ENCODE measurements around the gene RNASEH1. TPM values are rescaled to one million over a fixed set of nuclear protein-coding genes. Genes with fewer than 3 reads are reported as not detected.

Gene RNASEH1, protein sequence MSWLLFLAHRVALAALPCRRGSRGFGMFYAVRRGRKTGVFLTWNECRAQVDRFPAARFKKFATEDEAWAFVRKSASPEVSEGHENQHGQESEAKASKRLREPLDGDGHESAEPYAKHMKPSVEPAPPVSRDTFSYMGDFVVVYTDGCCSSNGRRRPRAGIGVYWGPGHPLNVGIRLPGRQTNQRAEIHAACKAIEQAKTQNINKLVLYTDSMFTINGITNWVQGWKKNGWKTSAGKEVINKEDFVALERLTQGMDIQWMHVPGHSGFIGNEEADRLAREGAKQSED
- total RNA-seq = 14.9 TPM

DNA sequence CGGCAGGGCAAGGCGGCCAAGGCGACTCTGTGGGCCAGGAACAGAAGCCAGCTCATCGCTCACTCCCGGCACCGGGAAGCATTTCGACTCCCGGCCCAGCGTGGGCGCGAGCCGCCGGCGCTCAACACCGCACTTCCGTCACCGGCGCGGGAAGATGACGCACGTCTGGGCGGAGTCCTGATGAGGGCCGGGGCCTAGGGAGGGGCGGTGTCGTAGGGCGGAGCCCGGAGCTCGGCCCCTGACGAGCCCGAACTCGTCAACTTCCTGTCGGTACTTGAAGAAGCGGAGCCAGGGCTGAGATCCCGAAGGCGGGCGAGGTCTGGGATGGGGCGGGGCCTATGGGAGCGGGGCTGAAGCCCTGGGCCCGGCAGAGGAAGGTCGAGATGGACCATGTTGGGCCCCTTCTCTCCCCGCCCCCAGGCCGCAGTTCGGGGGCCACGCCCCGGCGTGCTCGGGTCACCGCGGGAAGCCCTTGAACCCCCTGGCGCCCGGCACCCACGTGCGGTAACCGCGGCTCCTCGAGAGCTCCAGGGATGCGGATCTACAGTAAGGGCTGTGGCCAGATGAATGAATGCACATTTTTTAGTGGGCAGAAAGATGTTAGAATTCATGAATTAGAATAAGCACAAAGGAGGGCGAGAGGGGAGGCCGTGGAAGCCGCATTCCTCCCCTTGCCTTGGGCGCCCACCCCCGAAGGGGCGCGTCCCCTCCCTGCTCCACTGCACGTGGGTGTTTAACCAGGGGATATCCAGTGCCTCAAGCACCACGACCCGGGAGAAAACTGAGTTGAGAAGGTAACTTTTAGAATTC is at the start of gene RNASEH1:
RNASEH1 (minus strand) TSS at position 129 of the 810 bp plus-strand sequence; CDS start at position 56, 73 bp downstream.
- DNase-seq (ENCODE audit: low spot score) = peak; percentile 98

DNA sequence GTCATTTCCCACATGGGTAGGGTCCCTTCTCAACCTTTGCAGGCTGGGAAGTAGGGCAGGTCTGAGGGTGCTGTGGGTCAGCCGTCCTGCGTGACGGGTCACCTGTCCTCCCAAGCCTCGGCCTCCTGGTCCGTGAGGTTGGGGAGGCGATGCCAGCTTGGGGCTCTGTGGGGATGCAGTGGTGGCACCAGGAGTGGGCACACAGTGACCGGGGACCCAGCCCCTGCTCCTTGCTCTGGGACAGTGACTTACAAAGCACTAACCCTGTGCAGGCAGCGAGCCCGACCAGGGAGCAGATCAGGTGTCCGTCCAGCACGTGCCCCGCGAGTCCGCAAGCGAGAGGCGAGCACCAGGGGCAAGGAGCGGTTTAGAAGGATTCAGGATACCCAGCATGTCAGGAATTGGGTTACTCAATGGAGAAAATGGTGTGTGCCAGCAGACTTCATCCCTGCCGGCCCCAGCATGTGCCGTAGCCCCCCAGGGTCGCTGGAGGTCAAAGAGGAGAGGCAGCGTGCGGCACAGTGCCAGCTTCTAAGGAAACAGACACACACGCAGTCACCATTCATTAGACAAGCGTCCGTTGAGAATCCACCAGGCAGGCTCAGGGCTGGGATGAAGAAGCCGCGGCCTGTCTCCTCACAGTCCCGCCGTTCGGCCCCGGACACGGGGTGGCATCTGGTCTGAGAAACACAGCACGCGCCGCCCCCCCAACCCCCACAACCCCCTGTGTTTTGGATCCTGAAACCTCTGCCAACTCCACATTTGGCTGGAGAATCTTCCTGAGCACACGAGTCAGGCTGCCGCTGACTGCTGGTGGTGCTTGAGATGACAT is 48.5 kb upstream of the RNASEH1 start:
- no peak for DNase-seq (ENCODE audit: low spot score)

DNA sequence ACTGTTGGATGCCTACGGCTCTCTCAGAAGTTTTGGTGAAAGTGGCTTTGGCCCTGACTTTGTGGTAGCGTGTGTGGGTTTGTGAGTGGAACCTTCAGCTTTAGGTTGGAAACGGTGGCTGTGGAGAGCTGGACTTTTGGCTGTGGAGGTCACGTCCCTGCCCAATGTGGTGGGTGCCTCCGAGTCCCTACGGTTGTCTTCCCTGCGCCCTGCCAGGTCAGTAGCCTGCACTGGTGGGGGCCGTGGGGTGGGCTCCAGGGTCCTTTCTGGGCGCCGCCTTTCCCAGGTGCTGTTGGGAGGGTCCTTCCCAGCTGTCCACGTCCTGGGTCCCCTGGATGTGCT is 47.9 kb upstream of the RNASEH1 start:
- no peak for DNase-seq (ENCODE audit: low spot score)

DNA sequence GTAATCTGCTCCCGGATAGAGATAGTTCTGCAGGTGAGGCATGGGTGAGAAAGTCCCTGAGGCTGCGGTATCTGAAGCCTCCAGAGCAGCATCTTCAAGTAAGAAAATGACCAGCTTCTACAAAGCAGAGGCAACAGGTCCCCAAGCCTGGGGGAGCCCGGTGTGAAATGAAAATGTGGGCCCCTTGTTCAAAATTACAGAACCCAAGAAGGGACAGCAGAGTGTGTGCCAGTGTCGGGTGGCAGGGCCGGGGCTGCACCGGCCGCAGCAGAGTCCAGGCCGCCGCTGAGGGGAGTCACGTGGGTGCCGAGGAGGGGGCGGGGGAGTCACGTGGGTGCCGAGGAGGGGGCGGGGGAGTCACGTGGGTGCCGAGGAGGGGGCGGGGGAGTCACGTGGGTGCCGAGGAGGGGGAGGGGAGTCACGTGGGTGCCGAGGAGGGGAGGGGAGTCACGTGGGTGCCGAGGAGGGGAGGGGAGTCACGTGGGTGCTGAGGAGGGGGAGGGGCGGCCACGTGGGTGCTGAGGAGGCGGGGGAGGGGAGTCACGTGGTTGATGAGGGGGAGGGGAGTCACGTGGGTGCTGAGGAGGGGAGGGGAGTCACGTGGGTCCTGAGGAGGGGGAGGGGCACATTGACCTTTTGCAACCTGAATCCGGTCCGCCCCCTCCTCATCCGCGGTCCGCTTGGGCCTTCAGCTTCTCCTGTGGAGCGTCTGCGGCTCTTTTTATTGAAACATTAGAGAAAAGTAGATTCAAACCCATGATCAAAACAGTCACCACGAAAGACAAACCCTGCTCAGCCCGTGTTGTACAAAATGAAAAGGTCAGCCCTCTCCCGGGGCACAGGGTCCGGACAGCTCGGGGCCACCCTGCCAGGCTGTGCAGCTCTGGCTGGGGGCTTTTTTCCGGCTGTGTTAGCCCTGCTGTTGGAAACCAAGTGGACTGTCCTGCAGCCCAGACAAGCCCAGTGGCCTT is 47.1 kb upstream of the RNASEH1 start:
- DNase-seq (ENCODE audit: low spot score) = peak; percentile 36

DNA sequence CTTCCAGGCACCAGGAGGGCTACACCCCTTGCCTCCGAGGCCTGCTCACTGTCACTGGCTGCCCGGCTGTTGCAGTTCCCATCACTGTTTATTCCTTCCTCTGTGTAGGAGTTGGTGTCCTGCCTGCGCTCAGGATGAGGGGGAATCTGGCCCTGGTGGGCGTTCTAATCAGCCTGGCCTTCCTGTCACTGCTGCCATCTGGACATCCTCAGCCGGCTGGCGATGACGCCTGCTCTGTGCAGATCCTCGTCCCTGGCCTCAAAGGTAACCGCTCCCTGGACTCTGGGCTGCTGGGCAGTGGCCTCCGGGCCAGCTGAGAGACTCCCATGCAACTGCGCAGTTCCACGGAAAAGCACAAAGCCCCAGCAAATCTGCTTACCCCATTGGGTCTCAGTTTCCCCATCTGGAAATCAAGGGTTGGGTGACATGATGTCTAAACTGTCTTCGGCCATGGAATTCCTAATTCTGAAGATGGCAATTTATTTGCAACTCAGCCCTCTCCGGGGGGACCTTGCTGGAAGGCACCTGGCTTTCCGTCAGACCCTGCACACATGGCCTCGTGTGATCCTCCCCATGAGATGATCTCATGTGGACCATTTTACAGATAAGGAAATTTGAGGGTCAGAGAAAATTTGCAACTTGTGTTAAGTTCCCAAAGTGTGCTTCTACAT is 46.2 kb upstream of the RNASEH1 start:
- peak; percentile 68 for DNase-seq (ENCODE audit: low spot score)

DNA sequence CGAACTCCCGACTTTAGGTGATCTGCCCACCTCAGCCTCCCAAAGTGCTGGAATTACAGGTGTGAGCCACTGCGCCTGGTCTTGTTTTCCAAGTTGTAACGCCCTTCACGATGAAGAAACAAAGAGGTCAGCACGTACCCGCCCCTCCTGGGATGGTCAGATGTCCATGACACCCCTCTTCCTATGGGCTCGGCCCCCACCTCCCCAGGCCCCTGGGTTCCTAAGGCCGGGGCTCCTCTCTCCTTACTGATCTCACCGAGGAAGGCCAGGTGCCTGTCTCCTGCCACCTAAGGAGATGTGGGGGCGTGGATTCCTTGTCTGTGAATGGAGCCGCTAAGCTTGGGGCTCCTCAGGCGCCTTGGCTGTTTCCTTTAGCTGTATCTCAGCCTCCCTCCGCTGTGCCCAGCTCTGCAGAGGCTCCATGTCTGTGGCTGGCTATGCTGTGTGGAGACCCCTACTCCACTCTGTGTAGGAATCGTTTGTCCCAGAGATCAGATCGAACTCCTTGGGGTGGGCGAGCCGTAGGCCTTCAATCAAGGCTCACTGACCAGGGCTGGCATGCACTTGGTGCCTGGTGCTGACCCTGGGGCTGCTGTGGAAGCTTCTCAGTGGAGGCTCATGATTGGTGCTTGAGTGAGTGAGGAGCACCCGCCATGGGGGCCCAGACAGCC is 45.5 kb upstream of the RNASEH1 start:
- no peak for DNase-seq (ENCODE audit: low spot score)

DNA sequence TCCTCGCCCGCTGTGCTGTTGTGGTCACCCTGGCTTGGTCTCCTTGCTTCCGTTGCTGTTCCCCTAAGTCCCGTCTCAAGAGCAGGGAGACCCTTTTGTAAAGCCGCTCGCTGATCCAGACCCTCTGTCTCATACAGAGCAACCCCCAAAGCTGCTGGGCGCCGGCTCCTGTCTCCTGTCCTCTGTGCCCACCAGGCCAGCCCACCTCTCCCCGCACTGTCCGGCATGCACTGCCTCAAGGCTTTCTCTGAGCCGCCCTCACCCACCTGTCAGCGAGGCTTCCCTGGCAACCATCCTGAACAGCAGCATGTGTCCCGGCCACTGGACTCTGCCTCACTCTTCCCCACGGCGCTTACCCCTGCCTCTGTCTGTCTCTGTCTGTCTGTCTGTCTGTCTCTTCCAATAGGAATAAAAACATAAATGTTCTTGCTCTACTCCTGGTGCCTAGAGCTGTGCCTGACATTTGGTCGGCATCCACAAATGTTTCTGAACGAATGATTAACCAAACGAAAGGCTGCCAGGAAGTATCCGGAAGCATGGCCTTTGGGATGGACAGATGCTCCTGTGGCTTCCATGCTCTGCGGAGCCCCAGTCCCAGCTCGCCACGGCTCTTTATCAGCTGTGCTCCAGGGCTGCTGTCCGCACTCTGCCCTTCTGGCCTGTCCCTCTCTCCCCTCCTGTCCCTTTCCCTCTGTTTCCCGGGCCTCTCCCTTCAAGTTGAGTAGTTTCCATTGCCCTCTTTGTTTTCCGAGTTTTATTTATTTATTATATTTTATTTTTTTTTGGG is 44.6 kb upstream of the RNASEH1 start:
- no peak for DNase-seq (ENCODE audit: low spot score)

DNA sequence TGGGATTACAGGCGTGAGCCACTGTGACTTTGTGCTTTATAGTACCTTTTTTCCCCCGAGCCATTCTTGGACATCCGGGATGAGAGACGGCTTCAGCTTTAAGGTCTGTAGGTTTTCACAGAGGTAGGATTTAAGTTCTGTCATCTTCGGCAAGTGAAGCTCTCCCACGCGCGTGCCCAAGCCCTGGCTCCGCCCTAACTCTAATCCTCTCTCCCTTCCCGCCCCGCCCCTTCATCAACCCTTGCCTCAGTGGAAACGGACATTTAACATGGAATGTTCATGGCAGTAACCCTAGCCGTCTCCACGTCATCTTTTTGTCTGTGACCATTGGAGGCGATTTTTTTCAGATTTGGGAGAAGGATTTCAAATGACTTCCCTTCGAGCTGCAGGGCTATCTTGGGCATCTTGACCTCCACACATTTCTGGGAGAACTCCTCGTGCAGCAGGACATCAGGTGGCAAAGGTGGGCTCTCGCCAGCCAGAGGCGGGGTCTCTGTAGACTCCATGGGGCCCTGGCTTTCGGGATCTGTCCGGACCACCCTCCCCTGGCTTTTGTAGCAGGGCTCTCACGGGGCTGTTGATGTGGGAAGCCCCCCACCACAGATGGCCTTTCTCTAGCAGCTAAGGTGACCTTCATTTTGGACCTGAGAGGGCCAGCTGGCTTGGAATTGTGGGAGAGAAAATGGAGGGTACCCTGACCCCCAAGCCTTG is 43.6 kb upstream of the RNASEH1 start:
- DNase-seq (ENCODE audit: low spot score) = peak; percentile 51

DNA sequence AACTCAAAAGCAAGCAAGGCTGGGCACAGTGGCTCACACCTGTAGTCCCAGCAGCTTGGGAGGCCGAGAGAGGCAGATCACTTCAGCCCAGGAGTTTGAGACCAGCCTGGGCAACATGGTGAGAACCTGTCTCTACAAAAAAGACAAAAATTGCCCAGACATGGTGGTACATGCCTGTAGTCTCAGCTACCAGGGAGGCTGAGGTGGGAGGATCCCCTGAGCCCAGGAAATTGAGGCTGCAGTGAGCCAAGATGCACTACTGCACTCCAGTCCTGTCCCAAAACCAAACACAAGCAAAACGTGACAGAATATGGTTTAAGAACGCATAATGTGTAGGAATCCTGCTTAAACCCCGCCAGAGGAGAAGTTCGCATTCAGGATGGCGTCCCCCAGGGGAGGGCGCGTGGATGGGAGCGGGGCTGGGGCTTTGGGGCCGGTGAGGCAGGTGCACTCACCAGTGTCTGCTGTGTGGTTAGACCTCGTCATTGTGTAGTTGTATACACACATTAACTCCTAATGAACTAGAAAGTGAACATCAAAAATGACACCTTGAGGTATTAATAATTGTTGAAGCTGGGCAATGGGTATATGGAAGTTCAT is 42.2 kb upstream of the RNASEH1 start:
- DNase-seq (ENCODE audit: low spot score) = no peak

DNA sequence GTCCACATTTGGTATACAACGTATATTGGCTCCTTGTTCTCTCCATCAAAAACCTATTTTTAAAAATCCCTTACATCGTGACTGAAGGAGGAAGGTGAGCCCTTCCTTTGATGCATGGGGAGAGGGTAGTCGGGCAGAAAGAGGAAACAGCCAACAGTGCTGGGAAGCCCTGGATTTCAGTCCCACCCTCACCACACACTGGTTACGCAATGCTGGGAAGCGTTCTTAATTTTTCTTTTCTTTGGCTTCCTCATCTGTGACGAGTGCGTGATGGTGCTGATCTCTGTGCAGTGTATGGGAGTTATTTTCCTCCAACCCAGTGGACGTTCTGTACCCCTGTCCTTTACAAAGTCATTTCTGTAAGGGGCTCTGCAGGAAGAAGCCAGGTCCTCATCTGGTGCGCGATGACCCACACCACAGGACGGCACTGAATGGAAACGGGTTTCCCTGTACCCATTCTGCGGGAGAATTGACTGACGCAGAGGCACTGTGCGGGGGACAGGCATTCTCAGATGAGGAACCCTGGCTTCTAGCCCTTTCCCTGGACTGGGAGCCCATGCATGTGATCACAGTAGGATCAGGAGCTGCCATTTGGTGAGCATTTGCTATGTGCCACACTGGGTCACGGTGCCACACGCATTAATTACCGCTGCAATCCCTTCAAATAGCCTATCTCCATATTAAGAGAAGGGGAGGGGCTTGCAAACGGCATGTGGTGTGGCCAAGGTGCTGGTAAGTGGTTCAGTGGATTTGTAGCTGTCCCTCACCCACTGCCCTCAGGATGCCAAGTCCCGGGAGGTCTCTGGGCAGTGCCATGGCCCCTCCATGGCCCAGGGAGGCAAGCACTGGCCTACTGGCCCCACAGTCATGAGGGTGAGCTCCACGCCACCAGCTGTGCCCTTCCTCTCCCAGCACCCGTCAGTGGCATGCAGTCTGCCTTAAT is 41.0 kb upstream of the RNASEH1 start:
- no peak for DNase-seq (ENCODE audit: low spot score)

DNA sequence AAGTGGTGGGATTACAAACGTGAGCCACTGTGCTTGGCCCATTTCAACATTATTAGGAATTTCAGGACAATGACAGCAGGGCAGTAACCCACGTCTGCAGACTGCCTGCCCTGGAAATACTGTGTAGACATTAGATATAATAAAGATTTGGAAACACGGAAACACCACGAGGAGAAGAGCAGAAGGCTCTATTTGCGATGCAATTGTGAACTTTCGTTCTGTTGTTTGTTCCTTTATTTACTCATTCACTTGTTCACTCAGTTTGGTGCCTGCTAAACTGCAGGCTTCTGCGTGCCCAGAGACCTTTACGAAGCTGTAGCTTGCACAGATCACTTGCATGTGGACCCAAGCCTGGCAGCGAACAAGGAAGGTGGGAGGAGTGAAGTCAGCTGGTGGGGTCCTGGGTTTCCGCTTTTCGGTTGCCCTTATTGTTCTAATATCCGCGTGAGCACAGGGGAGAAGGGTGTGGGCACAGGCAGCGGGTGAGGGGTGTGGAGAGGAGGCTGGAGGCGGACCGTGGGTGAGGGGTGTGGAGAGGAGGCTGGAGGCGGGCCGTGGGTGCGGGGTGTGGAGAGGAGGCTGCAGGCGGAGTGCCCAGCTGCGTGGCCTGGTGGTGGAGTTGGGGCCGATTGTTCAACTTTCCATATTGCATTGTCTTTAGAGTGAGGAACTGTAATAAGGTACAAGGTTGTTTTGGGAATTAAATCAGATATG is 40.2 kb upstream of the RNASEH1 start:
- DNase-seq (ENCODE audit: low spot score) = no peak

DNA sequence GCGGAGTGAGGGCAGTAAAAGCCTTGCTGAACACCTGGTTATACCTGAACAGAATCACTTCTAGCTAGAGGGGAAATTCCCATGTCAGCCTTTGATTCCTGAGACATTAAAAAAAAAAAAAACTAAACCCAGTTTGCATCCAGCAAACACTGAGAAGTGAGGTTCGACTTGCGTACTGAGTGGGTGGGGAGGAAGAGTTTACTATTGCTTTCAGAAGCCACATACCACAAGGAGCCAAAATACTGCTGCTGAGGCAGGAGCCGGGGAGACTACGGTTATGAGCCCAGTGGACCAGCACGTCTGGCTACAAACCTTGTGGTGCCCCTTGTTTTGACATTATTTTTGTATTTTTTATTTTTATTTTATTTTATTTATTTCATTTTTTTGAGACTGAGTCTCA is 39.4 kb upstream of the RNASEH1 start:
- DNase-seq (ENCODE audit: low spot score) = no peak

DNA sequence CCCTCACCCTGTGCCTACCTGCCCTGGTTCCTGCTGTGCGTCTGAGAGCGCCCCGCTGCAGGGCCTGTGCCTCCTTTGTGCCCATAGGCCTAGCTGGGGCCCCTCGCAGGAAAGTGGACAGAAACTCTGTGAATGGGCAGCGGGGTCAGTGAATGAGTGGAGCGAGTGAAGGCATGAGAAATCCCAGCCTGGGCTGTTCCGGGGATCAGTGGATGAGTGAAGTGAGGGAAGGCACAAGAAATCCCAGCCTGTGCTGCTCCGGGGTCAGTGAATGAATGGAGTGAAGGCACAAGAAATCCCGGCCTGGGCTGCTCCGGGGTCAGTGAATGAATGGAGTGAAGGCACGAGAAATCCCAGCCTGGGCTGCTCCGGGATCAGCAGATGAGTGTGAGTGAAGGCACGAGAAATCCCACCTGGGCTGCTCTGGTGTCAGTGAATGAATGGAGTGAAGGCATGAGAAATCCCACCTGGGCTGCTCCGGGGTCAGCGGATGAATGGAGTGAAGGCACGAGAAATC is 38.8 kb upstream of the RNASEH1 start:
- DNase-seq (ENCODE audit: low spot score) = no peak

DNA sequence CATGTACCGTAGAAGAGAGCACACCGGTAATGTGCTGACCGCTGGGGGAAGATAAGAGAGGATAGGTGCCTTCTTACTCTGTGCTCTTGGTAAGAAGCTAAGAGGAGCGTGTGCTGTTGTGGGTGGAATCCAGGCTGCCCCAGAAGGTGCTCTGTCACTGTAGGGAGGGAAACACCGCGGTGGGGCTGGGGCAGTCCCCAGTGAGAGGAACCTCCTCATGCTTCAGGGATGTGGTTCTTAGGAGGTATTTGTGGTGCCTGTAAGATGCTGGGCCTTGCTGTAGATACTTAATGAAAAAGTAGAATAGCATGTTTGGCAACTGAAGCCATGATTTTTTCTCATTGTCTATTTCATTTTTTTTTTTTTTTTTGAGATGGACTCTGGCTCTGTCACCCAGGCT is 37.9 kb upstream of the RNASEH1 start:
- DNase-seq (ENCODE audit: low spot score) = no peak

DNA sequence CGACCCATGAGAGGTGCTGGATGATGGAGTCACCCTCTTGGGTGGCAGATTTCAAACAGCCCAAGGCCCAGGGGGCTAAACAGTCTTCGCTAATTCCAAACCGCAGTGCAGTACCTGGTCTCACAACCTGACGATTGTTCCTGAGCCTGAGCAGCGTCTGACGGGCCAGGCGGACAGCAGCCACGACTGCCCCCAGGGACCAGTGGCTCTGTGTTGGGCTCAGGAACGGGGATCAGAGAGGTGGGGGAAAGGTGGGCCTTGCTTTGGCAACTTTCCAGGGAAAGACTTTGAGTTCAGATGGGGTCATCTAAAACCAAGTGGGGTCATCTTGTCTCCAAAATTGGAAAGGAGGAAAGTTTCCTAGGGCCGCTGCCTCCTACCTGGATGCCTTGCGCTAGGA is 37.3 kb upstream of the RNASEH1 start:
- no peak for DNase-seq (ENCODE audit: low spot score)

Data from mucosa of gallbladder (tissue), 1 donor.